ENCODE results near the gene SYT6.

SYT6 gene

GRCh38 chr1:114094363-114094634, 59.4 kb downstream of the SYT6 start:
- Histone ChIP-seq H3K4me1 (ENCODE audit: control insufficient read depth in 2 of 2, insufficient read depth in 2 of 2, low read length in 2 of 2) (no peaks in the 10 kb centered on the region), H3K9ac (ENCODE audit: low read depth in 1 of 2, low read length in 2 of 2) (no peak overlapping the region), H3K27me3 (ENCODE audit: control insufficient read depth in 2 of 2, insufficient read depth in 2 of 2, low read length in 2 of 2) (peaks cover 0 to 5% of the 10 kb centered on the region in 2 donors), H3K4me3 (ENCODE audit: low read length in 2 of 2) (no peak overlapping the region), H3K36me3 (ENCODE audit: control insufficient read depth in 2 of 2, insufficient read depth in 2 of 2, low read length in 2 of 2) (no peaks in the 10 kb centered on the region), H3K27ac (ENCODE audit: low read depth in 2 of 2, low read length in 2 of 2) (no peak overlapping the region), H3K9me3 (ENCODE audit: control insufficient read depth in 2 of 2, low read length in 2 of 2) (no peaks in the 10 kb centered on the region)

- H3K9me3 ChIP-seq (ENCODE audit: control insufficient read depth in 2 of 2, low read length in 2 of 2): no peaks in the 10 kb centered on the region
- peaks cover 0 to 5% of the 10 kb centered on the region in 2 donors for H3K27me3 ChIP-seq (ENCODE audit: control insufficient read depth in 2 of 2, insufficient read depth in 2 of 2, low read length in 2 of 2)
- H3K4me1 ChIP-seq (ENCODE audit: control insufficient read depth in 2 of 2, insufficient read depth in 2 of 2, low read length in 2 of 2): no peaks in the 10 kb centered on the region
- H3K9ac ChIP-seq (ENCODE audit: low read depth in 1 of 2, low read length in 2 of 2): no peak overlapping the region
- no peak overlapping the region for H3K27ac ChIP-seq (ENCODE audit: low read depth in 2 of 2, low read length in 2 of 2)
- H3K4me3 ChIP-seq (ENCODE audit: low read length in 2 of 2): no peak overlapping the region
- H3K36me3 ChIP-seq (ENCODE audit: control insufficient read depth in 2 of 2, insufficient read depth in 2 of 2, low read length in 2 of 2): no peaks in the 10 kb centered on the region
Observed at GRCh38 chr1:114093624-114094362, 59.9 kb downstream of the SYT6 start.

DNA sequence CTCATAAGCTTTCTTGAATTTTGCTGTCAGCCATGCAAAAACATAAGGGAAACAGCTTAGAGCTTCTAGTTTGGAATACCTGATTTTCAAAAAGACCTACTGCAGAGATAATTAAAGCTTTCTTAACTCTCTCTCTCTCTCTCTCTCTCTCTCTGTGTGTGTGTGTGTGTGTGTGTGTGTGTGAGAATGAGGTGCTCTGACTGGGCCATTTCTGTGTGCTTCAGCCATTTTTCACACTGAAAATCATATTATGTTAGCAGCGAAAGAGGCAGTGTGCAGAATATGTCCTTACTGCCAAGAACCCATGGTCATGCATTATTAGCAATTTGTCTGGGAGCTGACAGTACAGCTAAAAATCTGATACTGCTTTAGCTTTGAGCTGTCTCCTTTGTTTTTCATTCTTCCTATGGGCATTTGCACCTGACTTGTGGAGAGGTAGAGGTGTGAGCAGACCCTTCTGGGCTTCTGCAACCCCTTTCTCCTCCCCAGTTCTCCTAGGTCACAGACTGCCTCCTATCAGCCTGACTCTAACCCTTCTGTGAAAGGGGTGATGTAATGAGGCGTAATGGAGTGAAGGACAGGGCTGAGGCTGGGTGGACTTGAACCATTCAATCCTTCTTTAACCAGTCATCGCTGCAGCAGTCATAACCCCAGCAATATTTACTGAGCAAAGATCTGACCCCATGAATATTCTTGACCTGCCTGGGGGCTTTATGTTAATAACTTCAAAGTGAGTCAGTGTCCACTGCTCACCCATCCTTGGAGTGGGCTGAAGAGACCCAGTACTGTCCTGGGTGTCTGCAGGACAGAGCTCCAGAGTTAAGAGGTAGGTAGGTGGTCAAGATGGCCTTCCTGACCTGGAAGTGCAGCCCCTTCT, 61.2 kb downstream of the SYT6 start:
- Histone ChIP-seq H3K36me3 (ENCODE audit: control insufficient read depth in 2 of 2, insufficient read depth in 2 of 2, low read length in 2 of 2) (no peaks in the 10 kb centered on the region), H3K4me1 (ENCODE audit: control insufficient read depth in 2 of 2, insufficient read depth in 2 of 2, low read length in 2 of 2) (no peaks in the 10 kb centered on the region), H3K9me3 (ENCODE audit: control insufficient read depth in 2 of 2, low read length in 2 of 2) (no peaks in the 10 kb centered on the region), H3K4me3 (ENCODE audit: low read length in 2 of 2) (no peak overlapping the region), H3K9ac (ENCODE audit: low read depth in 1 of 2, low read length in 2 of 2) (no peak overlapping the region), H3K27ac (ENCODE audit: low read depth in 2 of 2, low read length in 2 of 2) (no peak overlapping the region), H3K27me3 (ENCODE audit: control insufficient read depth in 2 of 2, insufficient read depth in 2 of 2, low read length in 2 of 2) (peaks cover 0 to 5% of the 10 kb centered on the region in 2 donors)

DNA sequence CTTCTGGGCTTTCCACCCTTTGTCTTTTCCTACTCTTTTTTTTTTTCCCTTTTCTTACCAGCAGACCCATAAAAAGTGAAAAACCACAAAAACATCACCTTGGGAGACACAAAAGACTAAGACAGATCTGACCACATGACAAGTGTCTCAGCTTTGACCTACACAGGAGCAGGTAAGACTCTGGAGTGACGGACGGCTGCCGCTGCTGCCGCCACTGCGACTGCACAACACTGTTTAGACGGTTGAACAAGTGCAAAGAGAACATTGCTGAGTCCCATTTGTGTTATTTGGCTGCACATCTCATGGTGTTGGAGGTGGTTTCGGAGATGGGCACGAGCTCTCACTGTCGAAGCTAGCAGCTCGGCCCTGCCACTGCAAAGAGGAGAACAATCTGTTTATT, 62.0 kb downstream of the SYT6 start:
- H3K9me3 ChIP-seq (ENCODE audit: control insufficient read depth in 2 of 2, low read length in 2 of 2): no peaks in the 10 kb centered on the region
- no peaks in the 10 kb centered on the region for H3K4me1 ChIP-seq (ENCODE audit: control insufficient read depth in 2 of 2, insufficient read depth in 2 of 2, low read length in 2 of 2)
- H3K9ac ChIP-seq (ENCODE audit: low read depth in 1 of 2, low read length in 2 of 2): no peak overlapping the region
- no peak overlapping the region for H3K27ac ChIP-seq (ENCODE audit: low read depth in 2 of 2, low read length in 2 of 2)
- no peak overlapping the region for H3K4me3 ChIP-seq (ENCODE audit: low read length in 2 of 2)
- peaks cover 0 to 5% of the 10 kb centered on the region in 2 donors for H3K27me3 ChIP-seq (ENCODE audit: control insufficient read depth in 2 of 2, insufficient read depth in 2 of 2, low read length in 2 of 2)
- no peaks in the 10 kb centered on the region for H3K36me3 ChIP-seq (ENCODE audit: control insufficient read depth in 2 of 2, insufficient read depth in 2 of 2, low read length in 2 of 2)

- Histone ChIP-seq H3K9me3 (ENCODE audit: control insufficient read depth in 2 of 2, low read length in 2 of 2) (no peaks in the 10 kb centered on the region), H3K27me3 (ENCODE audit: control insufficient read depth in 2 of 2, insufficient read depth in 2 of 2, low read length in 2 of 2) (peaks cover 0 to 5% of the 10 kb centered on the region in 2 donors), H3K36me3 (ENCODE audit: control insufficient read depth in 2 of 2, insufficient read depth in 2 of 2, low read length in 2 of 2) (no peaks in the 10 kb centered on the region), H3K4me1 (ENCODE audit: control insufficient read depth in 2 of 2, insufficient read depth in 2 of 2, low read length in 2 of 2) (no peaks in the 10 kb centered on the region), H3K9ac (ENCODE audit: low read depth in 1 of 2, low read length in 2 of 2) (no peak overlapping the region), H3K27ac (ENCODE audit: low read depth in 2 of 2, low read length in 2 of 2) (no peak overlapping the region), H3K4me3 (ENCODE audit: low read length in 2 of 2) (no peak overlapping the region)
Observed at GRCh38 chr1:114090738-114091505, 62.7 kb downstream of the SYT6 start.

DNA sequence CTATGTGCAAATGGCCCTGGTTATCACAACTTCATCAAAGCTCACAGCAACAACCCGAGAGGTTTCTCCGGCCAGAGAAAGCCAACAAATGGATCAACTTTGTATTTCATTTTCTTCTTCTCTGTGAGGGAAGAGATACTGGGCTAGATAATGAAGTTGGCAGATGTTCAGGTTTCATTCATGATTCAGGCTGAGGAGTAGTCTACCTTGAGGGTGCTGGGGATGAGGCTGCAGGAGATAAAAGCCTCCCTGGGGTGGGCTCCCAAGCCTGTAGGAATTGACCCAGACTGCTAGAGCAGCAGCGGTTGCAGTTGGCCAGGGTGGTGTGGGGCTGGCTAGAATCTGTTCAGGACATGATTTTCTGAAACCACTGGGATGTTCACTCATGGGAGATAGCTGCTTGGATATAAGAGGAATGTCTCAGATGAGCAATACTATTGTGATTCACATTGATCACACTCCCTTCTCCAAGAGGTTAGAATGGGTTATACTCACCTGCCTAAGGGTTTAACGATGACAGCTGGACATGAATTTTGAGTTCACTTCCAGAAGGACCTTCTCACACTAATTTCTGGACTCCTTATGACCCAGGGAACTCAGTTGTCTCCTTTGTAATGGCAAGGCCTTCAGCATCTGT, 64.0 kb downstream of the SYT6 start:
- Histone ChIP-seq H3K9me3 (ENCODE audit: control insufficient read depth in 2 of 2, low read length in 2 of 2) (no peaks in the 10 kb centered on the region), H3K27me3 (ENCODE audit: control insufficient read depth in 2 of 2, insufficient read depth in 2 of 2, low read length in 2 of 2) (peaks cover 0 to 5% of the 10 kb centered on the region in 2 donors), H3K9ac (ENCODE audit: low read depth in 1 of 2, low read length in 2 of 2) (no peak overlapping the region), H3K4me1 (ENCODE audit: control insufficient read depth in 2 of 2, insufficient read depth in 2 of 2, low read length in 2 of 2) (no peaks in the 10 kb centered on the region), H3K4me3 (ENCODE audit: low read length in 2 of 2) (no peak overlapping the region), H3K27ac (ENCODE audit: low read depth in 2 of 2, low read length in 2 of 2) (no peak overlapping the region), H3K36me3 (ENCODE audit: control insufficient read depth in 2 of 2, insufficient read depth in 2 of 2, low read length in 2 of 2) (no peaks in the 10 kb centered on the region)

- H3K27me3 ChIP-seq (ENCODE audit: control insufficient read depth in 2 of 2, insufficient read depth in 2 of 2, low read length in 2 of 2): peaks cover 0 to 2% of the 10 kb centered on the region in 2 donors
- no peak overlapping the region for H3K4me3 ChIP-seq (ENCODE audit: low read length in 2 of 2)
- no peak overlapping the region for H3K27ac ChIP-seq (ENCODE audit: low read depth in 2 of 2, low read length in 2 of 2)
- H3K9ac ChIP-seq (ENCODE audit: low read depth in 1 of 2, low read length in 2 of 2): no peak overlapping the region
- no peaks in the 10 kb centered on the region for H3K9me3 ChIP-seq (ENCODE audit: control insufficient read depth in 2 of 2, low read length in 2 of 2)
- no peaks in the 10 kb centered on the region for H3K36me3 ChIP-seq (ENCODE audit: control insufficient read depth in 2 of 2, insufficient read depth in 2 of 2, low read length in 2 of 2)
- H3K4me1 ChIP-seq (ENCODE audit: control insufficient read depth in 2 of 2, insufficient read depth in 2 of 2, low read length in 2 of 2): no peaks in the 10 kb centered on the region
Observed at GRCh38 chr1:114088392-114089299, 65.0 kb downstream of the SYT6 start.

DNA sequence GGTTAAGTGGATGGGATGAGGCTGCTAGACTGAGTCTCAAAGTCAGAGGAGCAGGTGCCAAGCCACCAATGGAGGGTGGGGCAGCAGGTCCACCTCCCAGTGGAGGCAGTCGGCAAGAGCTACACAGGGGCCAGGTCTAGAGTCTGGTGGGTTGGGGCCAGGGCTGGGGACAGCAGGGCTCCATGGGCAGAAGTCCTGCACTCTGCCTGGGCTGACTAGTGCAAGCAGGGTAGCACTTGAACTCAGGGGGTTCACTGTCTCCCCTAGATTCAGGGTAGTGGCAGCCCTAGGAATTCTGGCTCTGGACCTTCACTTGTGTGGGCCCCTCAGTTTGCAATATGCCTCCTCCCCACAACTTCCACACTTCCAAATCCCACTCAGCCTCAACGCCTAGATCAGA, 66.2 kb downstream of the SYT6 start:
- H3K27ac ChIP-seq (ENCODE audit: low read depth in 2 of 2, low read length in 2 of 2): no peak overlapping the region
- no peak overlapping the region for H3K9ac ChIP-seq (ENCODE audit: low read depth in 1 of 2, low read length in 2 of 2)
- no peaks in the 10 kb centered on the region for H3K36me3 ChIP-seq (ENCODE audit: control insufficient read depth in 2 of 2, insufficient read depth in 2 of 2, low read length in 2 of 2)
- H3K4me3 ChIP-seq (ENCODE audit: low read length in 2 of 2): no peak overlapping the region
- no peaks in the 10 kb centered on the region for H3K4me1 ChIP-seq (ENCODE audit: control insufficient read depth in 2 of 2, insufficient read depth in 2 of 2, low read length in 2 of 2)
- peaks cover 0 to 2% of the 10 kb centered on the region in 2 donors for H3K27me3 ChIP-seq (ENCODE audit: control insufficient read depth in 2 of 2, insufficient read depth in 2 of 2, low read length in 2 of 2)
- no peaks in the 10 kb centered on the region for H3K9me3 ChIP-seq (ENCODE audit: control insufficient read depth in 2 of 2, low read length in 2 of 2)

- no peak overlapping the region for H3K4me3 ChIP-seq (ENCODE audit: low read length in 2 of 2)
- no peak overlapping the region for H3K9ac ChIP-seq (ENCODE audit: low read depth in 1 of 2, low read length in 2 of 2)
- no peak overlapping the region for H3K27ac ChIP-seq (ENCODE audit: low read depth in 2 of 2, low read length in 2 of 2)
- no peaks in the 10 kb centered on the region for H3K9me3 ChIP-seq (ENCODE audit: control insufficient read depth in 2 of 2, low read length in 2 of 2)
- no peaks in the 10 kb centered on the region for H3K36me3 ChIP-seq (ENCODE audit: control insufficient read depth in 2 of 2, insufficient read depth in 2 of 2, low read length in 2 of 2)
- no peaks in the 10 kb centered on the region for H3K4me1 ChIP-seq (ENCODE audit: control insufficient read depth in 2 of 2, insufficient read depth in 2 of 2, low read length in 2 of 2)
- peaks cover 0 to 2% of the 10 kb centered on the region in 2 donors for H3K27me3 ChIP-seq (ENCODE audit: control insufficient read depth in 2 of 2, insufficient read depth in 2 of 2, low read length in 2 of 2)
Observed at GRCh38 chr1:114086601-114087368, 66.9 kb downstream of the SYT6 start.

Data from mucosa of rectum (tissue), 2 donors.